Vagina (tissue), 2 donors: ENCODE results near the gene ACSM3. TPM values are rescaled to one million over a fixed set of nuclear protein-coding genes. Genes with fewer than 3 reads are reported as not detected.

ENCODE experiments used
- DNase-seq, 2 donors: peaks; one replicate each; pipeline ENCODE4 v3.0.0-alpha.2; 2017; ENCODE audit errors: extremely low spot score in 2 of 2
- H3K27ac ChIP-seq: fragments of 200-600 bp; sonication (generic); one replicate; pipeline ENCODE4 v1.5.1; 2019
- H3K27me3 ChIP-seq: fragments of 200-600 bp; sonication (generic); one replicate; pipeline ENCODE4 v1.5.1; 2019
- H3K36me3 ChIP-seq, 2 donors: fragments of 200-600 bp; sonication (generic); one replicate each; pipeline ENCODE4 v1.5.1; 2017 to 2019
- H3K4me1 ChIP-seq: fragments of 200-600 bp; sonication (generic); one replicate; pipeline ENCODE4 v1.5.1; 2019
- H3K4me3 ChIP-seq, 2 donors: fragments of 200-600 bp; sonication (generic); 1 replicate in 1 of 2; 2 replicates in 1 of 2; pipeline ENCODE4 v1.5.1; 2016 to 2019
- H3K9me3 ChIP-seq: fragments of 200-600 bp; sonication (generic); one replicate; pipeline ENCODE4 v1.5.1; 2019
- POLR2A ChIP-seq, 2 donors: fragments of 450-650 bp; IDR thresholded peaks; one replicate each; pipeline ENCODE4 v1.6.1; 2017; ENCODE audit warnings: antibody characterized with exemption in 2 of 2, mild to moderate bottlenecking in 2 of 2, moderate library complexity in 2 of 2
- POLR2AphosphoS5 ChIP-seq, 2 donors: sonication (generic); formaldehyde crosslinking; IDR thresholded peaks; one replicate each; pipeline ENCODE4 v1.9.0; 2017; ENCODE audit warnings: antibody characterized with exemption in 2 of 2, mild to moderate bottlenecking in 2 of 2, low read depth in 1 of 2; ENCODE audit not compliant: insufficient read depth in 1 of 2
- intact Hi-C: fragments of 100-400 bp; cut with DNase I; formaldehyde crosslinking; loops from one replicate; pipeline ENCODE4 v1.15.1; 2023
- total RNA-seq: library from RNA; depleted of rRNA; stranded (reverse); fragments of >200 nt; gene quantifications from one replicate; pipeline ENCODE4 v1.2.3, GENCODE V29; 2016
- TF ChIP-seq, protein P1 (sequence below), 3 experiments: fragments of 450-650 bp in 2 of 3; fragments of 200-600 bp in 1 of 3; sonication (generic) in 1 of 3; IDR thresholded peaks; one replicate each; pipeline ENCODE4 v1.5.1; 2017 to 2019; ENCODE audit warnings: antibody characterized with exemption in 3 of 3, mild to moderate bottlenecking in 2 of 3, moderate library complexity in 2 of 3

Gene ACSM3
- total RNA-seq, 1 donor from 2014 or later, result 70.2 TPM

GRCh38 chr16:20811889-20812439 lies 48.1 kb downstream of the ACSM3 start:
- no peak overlapping the region for H3K27ac ChIP-seq
- no peaks in the 10 kb centered on the region for H3K9me3 ChIP-seq
- H3K36me3 ChIP-seq, result no peaks in the 10 kb centered on the region

DNA sequence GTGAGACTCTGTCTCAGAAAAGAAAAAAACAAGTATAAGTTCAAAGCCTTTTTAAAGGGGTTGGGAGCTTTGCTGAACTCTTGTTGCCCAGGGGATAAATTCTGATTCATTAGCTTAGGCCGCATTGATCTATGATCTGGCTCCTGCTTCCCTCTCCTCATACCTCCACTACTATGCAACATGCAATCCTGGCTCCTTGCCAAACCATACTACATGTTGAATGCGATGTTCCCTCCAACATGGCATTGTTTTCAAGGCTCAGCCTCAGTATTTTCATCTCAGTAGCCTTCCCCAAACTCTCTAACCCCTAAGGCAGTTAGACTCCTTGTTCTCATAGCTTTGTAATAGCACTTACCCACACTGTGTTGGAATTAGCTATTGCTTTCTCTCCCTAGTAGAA lies 48.7 kb downstream of the ACSM3 start:
- DNase-seq, result no peak
- H3K27ac ChIP-seq, result no peak overlapping the region
- intact Hi-C loops, result no loop called here
- H3K27me3 ChIP-seq, result no peaks in the 10 kb centered on the region
- TF ChIP-seq, protein P1, sequence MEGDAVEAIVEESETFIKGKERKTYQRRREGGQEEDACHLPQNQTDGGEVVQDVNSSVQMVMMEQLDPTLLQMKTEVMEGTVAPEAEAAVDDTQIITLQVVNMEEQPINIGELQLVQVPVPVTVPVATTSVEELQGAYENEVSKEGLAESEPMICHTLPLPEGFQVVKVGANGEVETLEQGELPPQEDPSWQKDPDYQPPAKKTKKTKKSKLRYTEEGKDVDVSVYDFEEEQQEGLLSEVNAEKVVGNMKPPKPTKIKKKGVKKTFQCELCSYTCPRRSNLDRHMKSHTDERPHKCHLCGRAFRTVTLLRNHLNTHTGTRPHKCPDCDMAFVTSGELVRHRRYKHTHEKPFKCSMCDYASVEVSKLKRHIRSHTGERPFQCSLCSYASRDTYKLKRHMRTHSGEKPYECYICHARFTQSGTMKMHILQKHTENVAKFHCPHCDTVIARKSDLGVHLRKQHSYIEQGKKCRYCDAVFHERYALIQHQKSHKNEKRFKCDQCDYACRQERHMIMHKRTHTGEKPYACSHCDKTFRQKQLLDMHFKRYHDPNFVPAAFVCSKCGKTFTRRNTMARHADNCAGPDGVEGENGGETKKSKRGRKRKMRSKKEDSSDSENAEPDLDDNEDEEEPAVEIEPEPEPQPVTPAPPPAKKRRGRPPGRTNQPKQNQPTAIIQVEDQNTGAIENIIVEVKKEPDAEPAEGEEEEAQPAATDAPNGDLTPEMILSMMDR (IDR thresholded peaks at IDR 0.05), result no peak
- no peak for TF ChIP-seq POLR2AphosphoS5 (IDR thresholded peaks at IDR 0.05; ENCODE audit: insufficient read depth in 1 of 2, low read depth in 1 of 2)
- no peaks in the 10 kb centered on the region for H3K36me3 ChIP-seq
- peaks cover 4% of the 10 kb centered on the region for H3K4me1 ChIP-seq
- no peak overlapping the region for H3K4me3 ChIP-seq
- H3K9me3 ChIP-seq, result no peaks in the 10 kb centered on the region

More at GRCh38 chr16:20811889-20812439, 48.1 kb downstream of the ACSM3 start:
- TF ChIP-seq, protein P1 (IDR thresholded peaks at IDR 0.05), result no peak
- TF ChIP-seq POLR2AphosphoS5 (IDR thresholded peaks at IDR 0.05; ENCODE audit: insufficient read depth in 1 of 2, low read depth in 1 of 2), result no peak
- no peak for TF ChIP-seq POLR2A (IDR thresholded peaks at IDR 0.05)
- no peaks in the 10 kb centered on the region for H3K27me3 ChIP-seq
- intact Hi-C loops, result no loop called here
- H3K4me3 ChIP-seq, result no peak overlapping the region
- no peak for DNase-seq
- H3K4me1 ChIP-seq, result peaks cover 9% of the 10 kb centered on the region

DNA sequence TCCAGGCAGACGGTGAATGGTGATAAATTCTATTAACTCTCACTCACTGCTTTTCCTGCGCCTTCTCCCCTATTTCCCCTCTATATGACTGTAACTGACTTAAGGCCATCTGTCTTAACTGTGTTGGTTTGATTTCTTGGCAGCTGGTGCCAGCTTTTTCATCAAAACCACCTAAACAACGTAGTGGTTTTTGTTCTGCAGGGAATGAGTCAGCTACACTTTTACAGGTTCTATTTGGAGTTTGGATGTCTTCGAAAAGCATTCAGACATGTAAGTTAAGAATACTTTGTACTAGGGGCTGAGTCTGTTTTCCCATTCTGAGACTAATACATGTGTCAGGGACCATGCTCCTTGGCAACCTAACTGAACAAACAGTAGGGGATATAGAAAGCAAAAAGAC lies 51.0 kb downstream of the ACSM3 start:
- Histone ChIP-seq H3K9me3 (no peaks in the 10 kb centered on the region), H3K27ac (no peak overlapping the region), H3K27me3 (no peaks in the 10 kb centered on the region), H3K4me1 (no peaks in the 10 kb centered on the region), H3K36me3 (no peaks in the 10 kb centered on the region), H3K4me3 (no peak overlapping the region)
- TF ChIP-seq, protein P1 (IDR thresholded peaks at IDR 0.05), result no peak
- TF ChIP-seq POLR2AphosphoS5 (IDR thresholded peaks at IDR 0.05; ENCODE audit: insufficient read depth in 1 of 2, low read depth in 1 of 2), result no peak
- no peak for TF ChIP-seq POLR2A (IDR thresholded peaks at IDR 0.05)
- intact Hi-C loops, result no loop called here
- no peak for DNase-seq

DNA sequence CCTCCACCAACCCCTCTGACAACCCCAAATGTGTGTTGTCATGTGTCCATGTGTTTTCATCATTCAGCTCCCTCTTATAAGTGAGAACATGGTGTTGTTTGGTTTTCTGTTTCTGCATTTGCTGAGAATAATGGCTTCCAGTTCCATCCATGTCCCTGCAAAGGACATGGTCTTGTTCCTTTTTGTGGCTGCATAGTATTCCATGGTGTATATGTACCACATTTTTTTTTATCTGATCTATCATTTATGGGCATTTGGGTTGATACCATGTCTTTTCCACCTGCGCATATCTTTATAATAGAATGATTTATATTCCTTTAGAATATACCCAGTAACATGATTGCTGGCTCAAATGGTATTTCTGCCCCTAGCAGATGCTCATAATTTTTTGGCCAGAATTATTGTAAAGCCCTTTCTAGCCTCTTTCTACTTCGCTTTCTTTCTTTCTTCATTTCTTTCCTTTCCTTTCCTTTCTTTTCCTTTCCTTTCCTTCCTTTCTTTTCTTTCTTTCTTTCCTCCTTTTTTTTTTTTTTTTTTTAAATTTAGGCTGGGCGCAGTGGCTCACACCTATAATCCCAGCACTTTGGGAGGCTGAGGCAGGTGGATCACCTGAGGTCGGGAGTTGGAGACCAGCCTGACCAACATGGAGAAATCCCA lies 55.2 kb downstream of the ACSM3 start:
- Histone ChIP-seq H3K27ac (no peak overlapping the region), H3K36me3 (peaks cover 0 to 4% of the 10 kb centered on the region in 2 donors), H3K4me3 (no peak overlapping the region), H3K9me3 (no peaks in the 10 kb centered on the region), H3K27me3 (no peaks in the 10 kb centered on the region), H3K4me1 (no peaks in the 10 kb centered on the region)
- intact Hi-C loops, result no loop called here
- TF ChIP-seq POLR2AphosphoS5 (IDR thresholded peaks at IDR 0.05; ENCODE audit: insufficient read depth in 1 of 2, low read depth in 1 of 2) (no peak), POLR2A (IDR thresholded peaks at IDR 0.05) (no peak)
- TF ChIP-seq, protein P1 (IDR thresholded peaks at IDR 0.05), result no peak
- DNase-seq, result no peak

- Histone ChIP-seq H3K4me1 (no peaks in the 10 kb centered on the region), H3K36me3 (peaks cover 0 to 12% of the 10 kb centered on the region in 2 donors), H3K27me3 (no peaks in the 10 kb centered on the region), H3K4me3 (no peak overlapping the region), H3K27ac (no peak overlapping the region), H3K9me3 (no peaks in the 10 kb centered on the region)
- no peak for DNase-seq
- TF ChIP-seq, protein P1 (IDR thresholded peaks at IDR 0.05), result no peak
- no peak for TF ChIP-seq POLR2AphosphoS5 (IDR thresholded peaks at IDR 0.05; ENCODE audit: insufficient read depth in 1 of 2, low read depth in 1 of 2)
- TF ChIP-seq POLR2A (IDR thresholded peaks at IDR 0.05), result no peak
- intact Hi-C loops, result no loop called here
Measured at GRCh38 chr16:20821682-20822081, 57.9 kb downstream of the ACSM3 start.
